ENCODE results near the gene SNRNP27. TPM values are rescaled to one million over a fixed set of nuclear protein-coding genes. Genes with fewer than 3 reads are reported as not detected.

The SNRNP27 gene
- total RNA-seq, 1 donor from 2014 or later: 43.1 TPM

- TF ChIP-seq CTCF (conservative IDR thresholded peaks at IDR 0.05): no peak
- Mint-ChIP-seq H3K9me3 (no peaks in the 10 kb centered on the region), H3K27ac (no peak overlapping the region), H3K27me3 (no peaks in the 10 kb centered on the region), H3K4me1 (ENCODE audit: unreplicated experiment) (no peaks in the 10 kb centered on the region), H3K36me3 (peaks cover 4% of the 10 kb centered on the region), H3K4me3 (no peak overlapping the region)
- DNase-seq (ENCODE audit: extremely low spot score, unreplicated experiment): no peak
Measured at GRCh38 chr2:69923116-69923515, 29.4 kb downstream of the SNRNP27 start.

GRCh38 chr2:69926849-69927515 lies 33.2 kb downstream of the SNRNP27 start:
- Mint-ChIP-seq H3K27me3 (no peaks in the 10 kb centered on the region), H3K4me3 (no peak overlapping the region), H3K36me3 (peaks cover 4% of the 10 kb centered on the region), H3K9me3 (no peaks in the 10 kb centered on the region), H3K27ac (no peak overlapping the region), H3K4me1 (ENCODE audit: unreplicated experiment) (peaks cover 1% of the 10 kb centered on the region)
- DNase-seq (ENCODE audit: extremely low spot score, unreplicated experiment): no peak
- TF ChIP-seq CTCF (conservative IDR thresholded peaks at IDR 0.05): no peak

- H3K4me1 Mint-ChIP-seq (ENCODE audit: unreplicated experiment): peaks cover 4% of the 10 kb centered on the region
- peak overlapping the region; percentile 44 for H3K27ac Mint-ChIP-seq
- no peaks in the 10 kb centered on the region for H3K9me3 Mint-ChIP-seq
- H3K27me3 Mint-ChIP-seq: no peaks in the 10 kb centered on the region
- H3K4me3 Mint-ChIP-seq: no peak overlapping the region
- no peak for TF ChIP-seq CTCF (conservative IDR thresholded peaks at IDR 0.05)
- DNase-seq (ENCODE audit: extremely low spot score, unreplicated experiment): no peak
- peaks cover 9% of the 10 kb centered on the region for H3K36me3 Mint-ChIP-seq
Measured at GRCh38 chr2:69931832-69932595, 38.3 kb downstream of the SNRNP27 start.

GRCh38 chr2:69932596-69932922 lies 38.8 kb downstream of the SNRNP27 start:
- H3K36me3 Mint-ChIP-seq: peaks cover 6% of the 10 kb centered on the region

GRCh38 chr2:69933254-69933828 lies 39.6 kb downstream of the SNRNP27 start:
- H3K4me3 Mint-ChIP-seq: no peak overlapping the region
- peak overlapping the region; percentile 65 for H3K27ac Mint-ChIP-seq

More at GRCh38 chr2:69932596-69932922, 38.8 kb downstream of the SNRNP27 start:
- Mint-ChIP-seq H3K27me3 (no peaks in the 10 kb centered on the region), H3K27ac (no peak overlapping the region), H3K4me3 (no peak overlapping the region), H3K9me3 (no peaks in the 10 kb centered on the region), H3K4me1 (ENCODE audit: unreplicated experiment) (peaks cover 4% of the 10 kb centered on the region)
- no peak for DNase-seq (ENCODE audit: extremely low spot score, unreplicated experiment)
- TF ChIP-seq CTCF (conservative IDR thresholded peaks at IDR 0.05): no peak

More at GRCh38 chr2:69933254-69933828, 39.6 kb downstream of the SNRNP27 start:
- TF ChIP-seq CTCF (conservative IDR thresholded peaks at IDR 0.05): no peak
- Mint-ChIP-seq H3K4me1 (ENCODE audit: unreplicated experiment) (peaks cover 4% of the 10 kb centered on the region), H3K27me3 (no peaks in the 10 kb centered on the region), H3K36me3 (peaks cover 12% of the 10 kb centered on the region), H3K9me3 (no peaks in the 10 kb centered on the region)
- DNase-seq (ENCODE audit: extremely low spot score, unreplicated experiment): no peak
